Measurements from ENCODE around the gene PPM1M.

PPM1M gene, protein sequence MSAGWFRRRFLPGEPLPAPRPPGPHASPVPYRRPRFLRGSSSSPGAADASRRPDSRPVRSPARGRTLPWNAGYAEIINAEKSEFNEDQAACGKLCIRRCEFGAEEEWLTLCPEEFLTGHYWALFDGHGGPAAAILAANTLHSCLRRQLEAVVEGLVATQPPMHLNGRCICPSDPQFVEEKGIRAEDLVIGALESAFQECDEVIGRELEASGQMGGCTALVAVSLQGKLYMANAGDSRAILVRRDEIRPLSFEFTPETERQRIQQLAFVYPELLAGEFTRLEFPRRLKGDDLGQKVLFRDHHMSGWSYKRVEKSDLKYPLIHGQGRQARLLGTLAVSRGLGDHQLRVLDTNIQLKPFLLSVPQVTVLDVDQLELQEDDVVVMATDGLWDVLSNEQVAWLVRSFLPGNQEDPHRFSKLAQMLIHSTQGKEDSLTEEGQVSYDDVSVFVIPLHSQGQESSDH

DNA sequence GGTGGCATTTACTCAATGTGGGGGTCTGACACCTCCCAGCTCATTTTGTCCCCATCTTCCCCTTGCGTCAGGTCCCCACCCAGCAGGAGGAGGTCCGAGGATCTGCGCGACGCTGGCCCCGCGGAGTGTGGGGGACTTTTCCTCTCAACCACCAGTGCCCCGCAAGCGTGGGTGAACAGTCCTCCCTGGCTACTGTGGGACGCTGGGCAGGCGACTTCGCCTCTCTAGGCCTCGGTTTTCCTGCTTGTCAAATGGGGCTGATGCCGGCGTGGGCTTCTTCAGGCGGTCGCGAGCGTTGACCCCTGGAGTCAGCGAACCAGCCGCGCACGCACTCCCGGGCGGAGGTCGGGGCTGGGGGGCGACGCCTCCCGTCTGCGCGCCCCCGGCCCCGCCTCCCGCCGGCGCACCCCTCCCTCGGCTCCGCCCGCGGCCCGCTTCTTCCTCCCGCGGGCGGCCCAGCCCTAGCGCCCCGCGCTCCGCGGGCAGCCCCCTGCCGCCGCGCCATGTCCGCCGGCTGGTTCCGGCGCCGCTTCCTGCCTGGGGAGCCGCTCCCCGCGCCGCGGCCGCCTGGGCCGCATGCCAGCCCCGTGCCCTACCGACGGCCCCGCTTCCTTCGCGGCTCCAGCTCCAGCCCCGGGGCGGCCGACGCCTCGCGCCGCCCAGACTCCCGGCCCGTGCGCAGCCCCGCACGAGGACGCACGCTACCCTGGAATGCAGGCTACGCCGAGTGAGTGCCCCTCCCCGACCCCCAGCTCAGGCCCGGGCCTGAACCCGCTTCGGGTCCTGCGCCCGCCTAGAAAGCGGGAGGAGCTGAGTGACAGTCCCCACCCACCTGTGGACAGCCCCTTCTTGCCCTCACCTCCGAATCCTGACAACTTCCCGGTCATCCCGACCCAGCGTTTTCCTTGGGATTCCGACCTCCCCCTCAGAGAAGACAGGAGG is at the start of gene PPM1M:
PPM1M (plus strand) TSS at position 438 of the 942 bp plus-strand sequence; CDS start at position 504, 66 bp downstream.
- DNase-seq, result peak in 5 of 51 donors; percentile 27 to 48 (median 32)

DNA sequence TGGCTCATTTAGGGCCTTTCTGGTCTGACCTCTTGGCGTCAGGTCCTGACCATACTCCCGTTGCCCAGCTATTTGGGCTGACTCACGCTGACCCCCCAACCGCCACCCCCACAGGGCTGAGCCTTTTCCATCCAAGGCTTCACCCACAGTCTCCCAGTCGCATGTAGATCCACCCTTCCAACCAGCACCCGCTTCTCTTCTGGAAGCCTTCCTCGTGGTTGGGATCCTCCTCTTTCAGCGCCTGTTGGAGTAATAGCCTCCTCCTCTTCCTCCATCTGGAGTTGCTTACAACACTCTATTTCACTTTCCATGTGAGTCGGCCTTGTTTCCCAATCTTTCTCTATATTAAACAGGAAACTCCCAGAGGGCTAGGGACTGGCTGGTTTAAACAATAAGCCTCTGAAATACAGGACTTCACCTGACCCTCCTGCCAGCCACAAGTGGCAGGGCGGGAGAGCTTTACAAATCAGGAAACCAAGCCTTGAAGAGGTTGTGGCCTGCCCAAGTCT is 49.7 kb upstream of the PPM1M start:
- no peak for DNase-seq

DNA sequence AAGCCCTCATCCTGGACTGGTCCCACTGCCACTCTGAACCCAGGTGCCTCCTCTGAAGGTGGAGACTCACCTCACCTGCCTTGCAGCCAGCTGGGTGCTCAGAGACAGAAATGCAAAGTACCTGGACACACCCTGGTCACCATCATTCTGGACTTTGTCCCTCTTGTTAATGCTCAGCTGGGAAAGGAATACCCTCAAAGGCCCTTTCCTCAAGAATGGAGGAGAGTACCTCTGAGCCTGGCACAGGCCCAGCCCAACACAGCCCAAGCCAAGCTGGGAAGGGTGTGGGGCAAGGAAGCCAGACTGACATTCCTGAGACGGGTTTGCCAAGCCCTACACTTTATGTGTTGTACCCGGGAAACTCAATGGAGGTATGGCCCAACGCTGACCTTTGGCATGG is 48.6 kb upstream of the PPM1M start:
- no peak for DNase-seq

DNA sequence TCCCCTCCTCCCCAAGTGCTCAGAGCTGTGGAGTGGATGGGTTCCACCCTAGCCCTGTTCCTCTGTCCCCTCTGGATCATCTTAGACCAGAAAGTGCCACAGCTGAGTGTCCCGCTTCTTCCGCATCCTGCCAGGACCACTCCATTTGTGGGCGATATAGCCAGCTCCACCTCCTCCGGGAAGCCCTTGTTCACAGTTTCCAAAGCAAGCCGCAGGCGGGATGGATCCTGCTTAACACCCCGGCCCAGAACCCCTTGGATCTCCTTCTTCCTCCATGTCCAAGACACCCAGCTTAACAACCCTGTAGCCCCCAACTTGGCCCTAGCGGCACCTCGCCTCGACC is 48.1 kb upstream of the PPM1M start:
- peak in 2 of 51 donors; percentile 49 to 80 for DNase-seq

DNA sequence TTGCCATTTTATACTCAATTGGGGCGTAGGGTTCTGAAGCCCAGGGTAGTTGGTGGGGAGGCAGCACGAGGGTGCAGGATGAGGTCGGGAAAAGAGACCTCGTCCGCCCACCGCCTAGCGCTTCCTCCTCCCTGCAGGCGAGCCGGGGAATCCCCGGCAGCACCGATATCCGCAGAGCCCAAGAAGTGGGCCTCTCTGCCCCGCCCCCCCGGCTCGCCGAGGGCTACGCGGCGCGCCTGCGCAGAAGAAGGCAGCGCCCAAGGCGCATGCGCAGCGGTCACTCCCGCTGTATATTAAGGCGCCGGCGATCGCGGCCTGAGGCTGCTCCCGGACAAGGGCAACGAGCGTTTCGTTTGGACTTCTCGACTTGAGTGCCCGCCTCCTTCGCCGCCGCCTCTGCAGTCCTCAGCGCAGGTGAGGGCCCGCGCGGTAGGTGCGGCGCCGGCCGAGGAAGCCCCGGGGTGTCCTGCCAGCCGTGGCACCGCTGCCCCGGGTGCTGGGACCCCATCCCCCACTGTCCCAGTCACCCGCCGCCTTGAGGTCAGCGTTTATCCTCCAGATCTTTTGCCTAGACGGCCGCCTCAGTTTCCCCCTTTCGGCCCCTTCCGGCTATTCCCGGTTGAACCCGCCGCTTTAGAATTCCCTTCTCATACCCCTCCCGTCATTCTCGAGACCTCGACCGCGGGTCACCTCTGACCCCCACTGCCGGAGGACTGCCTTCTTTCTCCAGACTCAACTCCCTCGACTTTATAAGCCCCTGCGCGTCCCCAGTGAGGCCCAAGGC is 47.5 kb upstream of the PPM1M start, which contains the start of gene ALAS1:
ALAS1 (plus strand) TSS at position 319 of the 784 bp plus-strand sequence. CDS start 1,082 bp downstream, outside the sequence.
- DNase-seq, result peak; percentile 32 to 92 (median 82)

DNA sequence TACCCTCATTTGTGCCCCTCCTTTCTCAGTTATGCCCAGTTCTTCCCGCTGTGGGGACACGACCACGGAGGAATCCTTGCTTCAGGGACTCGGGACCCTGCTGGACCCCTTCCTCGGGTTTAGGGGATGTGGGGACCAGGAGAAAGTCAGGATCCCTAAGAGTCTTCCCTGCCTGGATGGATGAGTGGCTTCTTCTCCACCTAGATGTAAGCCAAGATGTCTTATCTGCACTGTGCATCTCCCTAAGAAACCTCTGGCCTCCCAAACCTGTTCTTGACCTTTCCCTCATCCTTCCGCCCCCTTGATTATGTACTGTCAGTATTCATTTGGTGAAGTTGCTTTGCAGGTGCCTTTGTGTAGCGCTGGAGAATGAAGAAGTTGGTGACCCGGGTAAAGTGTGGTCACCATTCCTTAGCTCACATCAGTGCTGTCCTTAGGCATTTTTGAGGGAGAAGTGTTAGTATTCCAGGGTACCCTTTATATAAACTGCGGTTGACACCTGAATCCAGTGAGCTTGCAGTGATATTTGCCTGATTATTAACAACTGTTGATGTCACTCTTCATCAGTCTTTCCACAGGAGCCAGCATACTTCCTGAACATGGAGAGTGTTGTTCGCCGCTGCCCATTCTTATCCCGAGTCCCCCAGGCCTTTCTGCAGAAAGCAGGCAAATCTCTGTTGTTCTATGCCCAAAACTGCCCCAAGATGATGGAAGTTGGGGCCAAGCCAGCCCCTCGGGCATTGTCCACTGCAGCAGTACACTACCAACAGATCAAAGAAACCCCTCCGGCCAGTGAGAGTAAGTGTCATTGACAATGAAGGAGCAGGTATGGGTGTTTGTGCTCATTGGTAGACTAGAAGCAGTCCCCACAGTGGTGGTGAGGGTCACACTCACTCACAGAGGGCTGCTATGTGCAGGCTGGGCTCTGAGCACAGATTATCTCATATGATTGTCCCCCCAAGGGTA is 46.6 kb upstream of the PPM1M start:
- peak in 1 of 51 donors; percentile 28 for DNase-seq

DNA sequence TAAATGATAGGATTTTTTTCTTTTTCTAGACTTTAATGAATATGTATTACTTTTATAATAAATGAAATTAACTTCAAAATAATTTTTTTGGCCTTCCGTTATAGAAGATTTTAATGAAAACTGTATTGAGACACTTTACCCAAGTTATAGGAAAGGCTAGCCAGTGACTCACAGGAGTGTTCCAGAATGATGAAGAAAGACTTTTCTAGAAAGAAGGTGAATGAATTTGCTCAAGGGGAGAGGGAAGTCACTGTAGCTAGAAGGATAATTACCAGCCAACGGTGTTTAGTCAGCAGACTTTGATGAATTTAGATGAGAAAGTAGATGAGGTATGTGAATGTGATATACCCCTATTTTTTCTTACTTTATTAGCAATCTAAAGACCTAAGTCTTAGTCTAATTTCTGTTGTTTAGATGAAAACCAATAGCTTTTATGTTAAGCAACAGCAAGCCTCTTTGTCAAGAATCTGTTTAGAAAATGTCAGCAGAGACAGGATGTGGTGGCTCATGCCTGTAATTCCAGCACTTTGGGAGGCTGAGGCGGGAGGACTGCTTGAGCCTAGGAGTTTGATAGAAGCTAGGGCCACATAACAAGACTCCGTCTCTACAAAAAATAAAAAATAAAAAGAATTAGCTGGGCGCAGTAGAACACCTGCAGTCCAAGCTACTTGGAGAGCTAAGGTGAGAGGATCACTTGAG is 44.4 kb upstream of the PPM1M start:
- DNase-seq, result no peak

DNA sequence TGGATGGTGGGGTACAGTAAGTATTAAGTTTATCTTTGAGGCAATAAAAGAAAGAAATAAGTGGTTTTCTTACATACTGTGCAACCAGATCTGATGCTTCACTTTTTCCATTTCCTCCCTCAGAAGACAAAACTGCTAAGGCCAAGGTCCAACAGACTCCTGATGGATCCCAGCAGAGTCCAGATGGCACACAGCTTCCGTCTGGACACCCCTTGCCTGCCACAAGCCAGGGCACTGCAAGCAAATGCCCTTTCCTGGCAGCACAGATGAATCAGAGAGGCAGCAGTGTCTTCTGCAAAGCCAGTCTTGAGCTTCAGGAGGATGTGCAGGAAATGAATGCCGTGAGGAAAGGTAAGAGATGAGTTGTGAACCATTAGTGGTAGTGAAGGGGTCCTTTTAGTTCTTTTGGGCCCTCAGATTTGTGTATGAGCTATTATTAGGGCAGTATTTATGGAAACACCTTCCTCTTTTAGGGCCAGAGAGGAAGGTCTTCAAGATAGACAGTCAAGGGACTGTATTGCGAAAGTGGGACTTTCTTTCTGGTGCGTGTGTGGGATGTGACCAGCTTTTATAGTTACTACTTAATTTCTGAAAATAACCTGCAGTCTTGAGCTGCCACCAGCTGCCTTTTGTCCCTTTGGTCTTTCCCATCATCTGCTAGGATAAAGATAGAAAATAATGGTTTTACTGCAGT is 43.0 kb upstream of the PPM1M start:
- DNase-seq, result no peak

DNA sequence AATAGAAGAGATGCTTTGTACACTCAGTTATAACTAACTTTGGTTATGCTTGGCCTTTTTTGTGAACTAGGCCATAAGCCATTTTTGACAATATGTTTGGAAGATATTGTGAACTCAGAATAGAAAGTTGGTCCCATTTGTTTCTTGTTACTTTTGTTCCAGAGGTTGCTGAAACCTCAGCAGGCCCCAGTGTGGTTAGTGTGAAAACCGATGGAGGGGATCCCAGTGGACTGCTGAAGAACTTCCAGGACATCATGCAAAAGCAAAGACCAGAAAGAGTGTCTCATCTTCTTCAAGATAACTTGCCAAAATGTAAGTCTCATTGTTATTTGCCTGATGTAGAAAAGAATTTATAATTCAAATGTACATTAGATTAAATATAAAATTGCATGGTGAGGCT is 41.9 kb upstream of the PPM1M start:
- no peak for DNase-seq

DNA sequence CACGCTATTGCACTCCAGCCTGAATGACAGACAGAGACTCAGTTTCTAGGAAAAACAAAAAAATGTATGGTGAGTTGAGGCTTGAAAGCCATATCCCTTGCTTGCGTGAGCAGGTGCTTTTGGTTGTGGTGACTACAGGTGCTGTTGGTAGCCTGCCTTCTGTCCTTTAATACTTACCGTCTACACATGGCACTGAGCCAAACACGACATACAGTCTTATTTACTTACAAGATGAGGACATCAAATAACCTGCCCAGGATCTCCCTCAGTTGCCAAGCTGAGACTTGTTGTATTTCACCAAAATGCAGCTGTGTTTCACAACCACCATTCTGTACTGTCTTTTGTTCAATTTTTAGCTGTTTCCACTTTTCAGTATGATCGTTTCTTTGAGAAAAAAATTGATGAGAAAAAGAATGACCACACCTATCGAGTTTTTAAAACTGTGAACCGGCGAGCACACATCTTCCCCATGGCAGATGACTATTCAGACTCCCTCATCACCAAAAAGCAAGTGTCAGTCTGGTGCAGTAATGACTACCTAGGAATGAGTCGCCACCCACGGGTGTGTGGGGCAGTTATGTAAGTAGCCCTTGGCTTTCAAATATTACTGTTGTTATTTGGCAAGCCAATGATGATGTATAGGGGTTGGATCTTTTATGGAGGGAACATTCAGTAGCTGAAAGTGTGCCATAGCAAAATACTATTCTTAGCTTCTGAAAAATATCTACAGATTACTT is 41.1 kb upstream of the PPM1M start:
- DNase-seq, result no peak

DNA sequence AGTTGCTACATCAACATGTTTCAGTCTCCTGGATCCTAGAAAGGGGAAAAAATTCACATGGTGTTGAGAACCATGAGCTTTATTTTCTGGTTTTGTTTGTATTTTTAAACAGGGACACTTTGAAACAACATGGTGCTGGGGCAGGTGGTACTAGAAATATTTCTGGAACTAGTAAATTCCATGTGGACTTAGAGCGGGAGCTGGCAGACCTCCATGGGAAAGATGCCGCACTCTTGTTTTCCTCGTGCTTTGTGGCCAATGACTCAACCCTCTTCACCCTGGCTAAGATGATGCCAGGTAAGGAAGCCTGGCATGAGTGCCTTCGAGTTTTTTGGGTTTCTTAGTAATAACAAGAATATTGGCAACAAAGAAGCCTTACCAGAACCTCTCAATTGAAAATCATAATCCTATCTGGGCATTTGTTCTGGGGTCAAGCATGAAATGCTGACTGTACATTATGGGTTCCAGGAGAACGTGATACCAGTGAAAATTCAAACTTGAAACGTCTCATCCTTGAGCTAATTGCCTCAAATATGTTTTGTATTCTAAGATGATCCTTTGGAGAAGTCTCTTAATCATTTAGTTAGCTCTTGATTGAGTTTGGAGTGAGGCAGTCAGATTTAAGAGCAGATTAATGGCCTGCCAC is 39.7 kb upstream of the PPM1M start:
- DNase-seq, result no peak

DNA sequence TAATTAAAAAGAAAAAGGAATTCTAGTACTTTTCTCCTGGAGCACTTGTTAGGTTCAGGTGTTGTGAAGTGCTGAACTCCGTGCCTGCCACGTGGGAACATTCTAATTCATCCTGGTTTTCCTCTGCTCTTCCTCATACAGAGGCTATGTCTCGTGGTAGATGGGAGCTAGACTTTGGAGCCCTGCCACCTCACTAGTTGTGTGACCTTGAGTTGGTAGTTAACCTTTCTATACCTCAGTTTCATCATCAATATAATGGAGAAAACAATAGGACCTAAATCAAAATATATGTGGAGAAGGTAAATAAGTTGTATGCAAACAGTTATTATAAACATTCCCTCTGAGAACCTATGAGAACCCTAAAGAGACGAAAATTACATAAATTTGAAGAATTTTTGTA is 37.0 kb upstream of the PPM1M start:
- DNase-seq, result no peak

DNA sequence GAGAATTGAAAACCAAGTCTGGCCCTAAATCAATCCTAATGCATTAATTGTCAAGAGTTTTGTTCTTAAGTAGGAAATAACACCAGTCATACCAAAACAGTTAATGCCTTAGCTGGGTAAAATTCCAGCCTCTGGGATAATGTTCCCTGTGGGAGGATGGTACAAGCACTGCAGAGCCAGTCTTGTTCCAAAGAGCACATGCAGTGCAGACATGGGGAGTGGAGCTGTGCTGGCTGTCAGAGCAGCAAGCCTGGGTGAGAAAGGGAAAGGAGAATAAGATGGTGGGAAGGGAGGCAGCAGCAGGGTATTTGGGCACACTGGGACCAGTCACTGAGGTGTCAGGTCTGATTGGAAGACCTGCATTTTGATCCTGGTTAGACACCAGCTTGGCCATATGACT is 35.5 kb upstream of the PPM1M start:
- no peak for DNase-seq

DNA sequence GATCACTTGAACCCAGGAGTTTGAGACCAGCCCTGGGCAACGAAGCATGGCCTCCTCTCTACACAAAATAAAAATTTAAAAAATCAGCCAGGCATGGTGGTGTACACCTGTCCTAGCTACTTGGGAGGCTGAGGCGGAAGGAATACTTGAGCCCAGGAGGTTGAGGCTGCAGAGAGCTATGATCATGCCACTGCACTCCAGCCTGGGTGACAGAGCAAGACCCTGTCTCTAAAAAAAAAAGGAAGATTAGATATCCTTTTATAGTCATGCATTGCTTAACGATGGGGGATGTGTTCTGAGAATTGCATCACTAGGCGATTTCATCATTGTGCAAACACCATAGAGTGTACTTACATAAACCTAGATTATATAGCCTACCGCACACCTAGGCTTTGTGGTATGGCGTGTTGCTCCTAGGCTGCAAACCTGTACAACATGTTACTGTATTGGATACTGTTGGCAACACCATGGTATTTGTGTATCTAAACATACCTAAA is 35.0 kb upstream of the PPM1M start:
- DNase-seq, result no peak

DNA sequence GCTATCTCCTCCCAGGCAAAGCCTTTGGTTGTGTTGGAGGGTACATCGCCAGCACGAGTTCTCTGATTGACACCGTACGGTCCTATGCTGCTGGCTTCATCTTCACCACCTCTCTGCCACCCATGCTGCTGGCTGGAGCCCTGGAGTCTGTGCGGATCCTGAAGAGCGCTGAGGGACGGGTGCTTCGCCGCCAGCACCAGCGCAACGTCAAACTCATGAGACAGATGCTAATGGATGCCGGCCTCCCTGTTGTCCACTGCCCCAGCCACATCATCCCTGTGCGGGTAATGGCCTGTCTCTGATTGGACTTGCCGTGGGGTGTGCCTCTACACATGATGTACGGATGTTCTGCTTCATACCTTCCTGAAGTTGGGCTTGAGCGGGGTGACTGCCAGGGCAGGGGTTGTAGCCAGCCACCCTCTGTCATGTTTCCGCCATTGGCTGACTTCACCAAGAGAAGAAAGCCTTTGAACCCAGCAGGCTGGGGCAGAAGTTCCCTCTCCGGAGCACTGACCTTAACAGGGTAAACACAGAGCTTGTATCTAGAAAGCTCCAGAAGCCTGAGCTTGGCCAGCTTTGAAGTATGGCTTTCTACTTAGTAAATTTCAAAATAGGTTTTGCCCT is 34.2 kb upstream of the PPM1M start:
- no peak for DNase-seq

DNA sequence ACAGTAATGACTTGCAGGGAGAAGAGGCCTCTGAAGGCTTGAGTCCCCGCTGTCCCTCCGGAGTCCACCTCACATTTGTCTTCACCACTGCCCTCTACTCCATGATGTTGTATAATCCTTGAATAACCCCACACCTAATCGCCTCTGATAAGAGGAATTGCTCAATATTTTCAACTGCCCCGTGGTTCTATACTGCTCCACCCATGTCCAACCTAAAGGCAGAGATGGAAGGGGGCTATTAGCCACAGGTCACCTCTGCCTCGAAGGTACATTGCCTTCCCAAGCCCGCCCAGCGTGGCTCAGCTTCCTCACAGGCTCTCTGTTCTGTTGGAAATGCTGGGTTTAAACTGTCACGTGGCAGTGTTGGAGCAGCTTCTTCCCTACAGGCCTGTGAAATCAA is 32.6 kb upstream of the PPM1M start:
- no peak for DNase-seq

DNA sequence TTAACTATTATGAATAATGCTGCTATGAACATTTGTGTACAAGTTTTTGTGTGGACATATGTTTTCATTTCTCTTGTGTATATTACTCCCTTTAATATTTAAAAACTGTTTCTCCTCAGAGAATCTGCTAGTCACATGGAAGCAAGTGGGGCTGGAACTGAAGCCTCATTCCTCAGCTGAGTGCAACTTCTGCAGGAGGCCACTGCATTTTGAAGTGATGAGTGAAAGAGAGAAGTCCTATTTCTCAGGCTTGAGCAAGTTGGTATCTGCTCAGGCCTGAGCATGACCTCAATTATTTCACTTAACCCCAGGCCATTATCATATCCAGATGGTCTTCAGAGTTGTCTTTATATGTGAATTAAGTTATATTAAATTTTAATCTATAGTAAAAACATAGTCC is 31.7 kb upstream of the PPM1M start:
- no peak for DNase-seq
